Panc1 (cell line): ENCODE data around the gene BABAM2. TPM values are rescaled to one million over a fixed set of nuclear protein-coding genes. Genes with fewer than 3 reads are reported as not detected.

Source experiments
- ATAC-seq: fragments of 200-7000 bp; cut with Tn5 transposase; 2 replicates; pipeline ENCODE4 v1.9.1; 2020; ENCODE audit warnings: mild to moderate bottlenecking, moderate library complexity
- BruUV-seq: library from RNA; stranded (reverse); fragments of 400-500 nt; replicated peaks from 2 replicates; lab custom pipeline; 2021; lab: Mats Ljungman, UMichigan
- CTCF ChIA-PET: fragments of 300-600 bp; sonication (Branson Sonifier 250); formaldehyde crosslinking; loops from one replicate; lab custom pipeline; 2022; ENCODE audit warnings: antibody characterized with exemption; lab: Charles Lee
- POLR2A ChIA-PET: fragments of 300-600 bp; sonication (Branson Sonifier 250); formaldehyde crosslinking; loops from one replicate; lab custom pipeline; 2022; ENCODE audit warnings: antibody characterized with exemption; lab: Charles Lee
- DNase-seq: peaks from one replicate; pipeline ENCODE4 v3.0.0-alpha.2; 2010; ENCODE audit warnings: low read depth, low spot score
- H3K27ac ChIP-seq: 2 replicates; pipeline ENCODE4 v1.5.1; 2011; ENCODE audit warnings: mild to moderate bottlenecking, low read length, inconsistent platforms
- H3K27me3 ChIP-seq: fragments of 200-500 bp; sonication (Bioruptor generic); 2 replicates; pipeline ENCODE4 v1.6.0; 2014; ENCODE audit warnings: low read length, inconsistent platforms; ENCODE audit not compliant: control insufficient read depth, insufficient read depth
- H3K36me3 ChIP-seq: fragments of 200-500 bp; sonication (Bioruptor generic); 2 replicates; pipeline ENCODE4 v1.5.1; 2014; ENCODE audit warnings: inconsistent platforms, mild to moderate bottlenecking, low read length, moderate library complexity; ENCODE audit not compliant: control insufficient read depth, insufficient read depth
- H3K4me1 ChIP-seq: 2 replicates; pipeline ENCODE4 v1.5.1; 2011; ENCODE audit warnings: inconsistent platforms, mild to moderate bottlenecking, low read length, moderate library complexity; ENCODE audit not compliant: control insufficient read depth, insufficient read depth
- H3K4me3 ChIP-seq, 2 experiments: 2 replicates each; pipeline ENCODE4 v1.5.1; 2011 to 2012; ENCODE audit warnings: low read depth in 2 of 2, low read length in 2 of 2, mild to moderate bottlenecking in 2 of 2, inconsistent platforms in 1 of 2, moderate library complexity in 1 of 2
- H3K9me3 ChIP-seq: fragments of 200-500 bp; sonication (Bioruptor generic); 2 replicates; pipeline ENCODE4 v1.5.1; 2014; ENCODE audit warnings: low read depth, mild to moderate bottlenecking, inconsistent platforms, low read length, moderate library complexity; ENCODE audit not compliant: control insufficient read depth, insufficient read depth
- POLR2AphosphoS5 ChIP-seq: IDR thresholded peaks from 2 replicates; pipeline ENCODE4 v1.6.1; 2012; ENCODE audit warnings: mild to moderate bottlenecking, low read depth, low read length, moderate library complexity
- SIN3A ChIP-seq: IDR thresholded peaks from 2 replicates; pipeline ENCODE4 v1.6.1; 2012; ENCODE audit warnings: low read depth, mild to moderate bottlenecking, low read length, moderate library complexity, borderline replicate concordance; ENCODE audit not compliant: insufficient read depth
- TCF7L2 ChIP-seq: IDR thresholded peaks from 2 replicates; pipeline ENCODE4 v1.6.1; 2011; ENCODE audit warnings: mild to moderate bottlenecking, low read depth, low read length, inconsistent platforms
- in situ Hi-C: cut with HindIII; loops from 2 replicates; pipeline ENCODE4 v1.10.0; 2016; ENCODE audit warnings: low sequenced_read_pairs, low pct_unique_long_range_greater_than_20kb
- intact Hi-C: fragments of 100-400 bp; cut with micrococcal nuclease; formaldehyde crosslinking; loops from one replicate; pipeline ENCODE4 v1.10.0; 2022; ENCODE audit not compliant: unreplicated experiment
- total RNA-seq: library from RNA; stranded (reverse); gene quantifications from one replicate; pipeline ENCODE4 v1.2.1, GENCODE V29; 2021; ENCODE audit not compliant: unreplicated experiment
- TF ChIP-seq, protein P1 (sequence below), 2 experiments: IDR thresholded peaks; 2 replicates each; pipeline ENCODE4 v1.6.1; 2011 to 2012; ENCODE audit warnings: low read depth in 2 of 2, control low read depth in 1 of 2, low read length in 1 of 2, mild to moderate bottlenecking in 1 of 2, moderate library complexity in 1 of 2; ENCODE audit not compliant: insufficient read depth in 1 of 2
- TF ChIP-seq, protein P2 (sequence below): fragments of 450-650 bp; IDR thresholded peaks from 2 replicates; pipeline ENCODE4 v1.5.1; 2017; ENCODE audit warnings: mild to moderate bottlenecking

The BABAM2 gene
- total RNA-seq, 1 experiment from 2014 or later: 31.2 TPM

DNA sequence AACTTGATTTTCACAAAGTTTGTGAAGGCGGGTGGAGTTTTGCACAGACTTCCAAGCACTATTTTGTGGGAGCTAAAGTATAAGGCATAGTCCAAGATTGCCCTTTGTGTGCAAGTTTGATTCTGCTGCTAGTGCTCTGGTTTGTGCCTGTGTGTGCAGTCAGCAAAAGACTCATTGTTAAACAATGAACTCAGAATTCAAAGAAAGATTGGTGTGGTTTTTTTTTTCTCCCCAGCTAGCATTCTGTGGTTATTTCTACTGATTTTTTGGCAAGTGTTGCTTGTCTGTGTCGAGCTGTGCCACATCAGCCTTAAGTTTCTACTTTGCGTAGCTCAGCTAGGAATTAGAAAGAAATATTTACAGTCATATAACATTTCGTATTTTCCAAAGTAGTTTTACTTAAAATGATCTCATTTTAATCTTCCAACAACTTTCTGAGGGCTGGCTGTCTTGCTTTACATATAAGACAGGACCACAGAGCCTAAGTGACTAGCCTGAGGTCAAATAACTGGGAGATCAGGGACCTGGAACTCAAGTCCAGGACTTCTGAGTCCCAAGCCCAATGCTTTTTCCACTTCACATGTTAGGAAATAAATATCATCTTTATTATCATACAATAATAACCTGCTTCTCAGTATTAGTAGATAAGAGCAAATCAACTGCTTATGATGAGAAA is 69.8 kb downstream of the BABAM2 start:
- H3K4me1 ChIP-seq: peaks cover 2% of the 10 kb centered on the region
- H3K4me3 ChIP-seq: no peak overlapping the region
- DNase-seq: no peak
- H3K36me3 ChIP-seq: no peaks in the 10 kb centered on the region
- ATAC-seq: no peak
- no peaks in the 10 kb centered on the region for H3K9me3 ChIP-seq
- no peak for TF ChIP-seq TCF7L2
- no peak for TF ChIP-seq SIN3A
- TF ChIP-seq, protein P1, sequence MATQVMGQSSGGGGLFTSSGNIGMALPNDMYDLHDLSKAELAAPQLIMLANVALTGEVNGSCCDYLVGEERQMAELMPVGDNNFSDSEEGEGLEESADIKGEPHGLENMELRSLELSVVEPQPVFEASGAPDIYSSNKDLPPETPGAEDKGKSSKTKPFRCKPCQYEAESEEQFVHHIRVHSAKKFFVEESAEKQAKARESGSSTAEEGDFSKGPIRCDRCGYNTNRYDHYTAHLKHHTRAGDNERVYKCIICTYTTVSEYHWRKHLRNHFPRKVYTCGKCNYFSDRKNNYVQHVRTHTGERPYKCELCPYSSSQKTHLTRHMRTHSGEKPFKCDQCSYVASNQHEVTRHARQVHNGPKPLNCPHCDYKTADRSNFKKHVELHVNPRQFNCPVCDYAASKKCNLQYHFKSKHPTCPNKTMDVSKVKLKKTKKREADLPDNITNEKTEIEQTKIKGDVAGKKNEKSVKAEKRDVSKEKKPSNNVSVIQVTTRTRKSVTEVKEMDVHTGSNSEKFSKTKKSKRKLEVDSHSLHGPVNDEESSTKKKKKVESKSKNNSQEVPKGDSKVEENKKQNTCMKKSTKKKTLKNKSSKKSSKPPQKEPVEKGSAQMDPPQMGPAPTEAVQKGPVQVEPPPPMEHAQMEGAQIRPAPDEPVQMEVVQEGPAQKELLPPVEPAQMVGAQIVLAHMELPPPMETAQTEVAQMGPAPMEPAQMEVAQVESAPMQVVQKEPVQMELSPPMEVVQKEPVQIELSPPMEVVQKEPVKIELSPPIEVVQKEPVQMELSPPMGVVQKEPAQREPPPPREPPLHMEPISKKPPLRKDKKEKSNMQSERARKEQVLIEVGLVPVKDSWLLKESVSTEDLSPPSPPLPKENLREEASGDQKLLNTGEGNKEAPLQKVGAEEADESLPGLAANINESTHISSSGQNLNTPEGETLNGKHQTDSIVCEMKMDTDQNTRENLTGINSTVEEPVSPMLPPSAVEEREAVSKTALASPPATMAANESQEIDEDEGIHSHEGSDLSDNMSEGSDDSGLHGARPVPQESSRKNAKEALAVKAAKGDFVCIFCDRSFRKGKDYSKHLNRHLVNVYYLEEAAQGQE (IDR thresholded peaks at IDR 0.05; ENCODE audit: insufficient read depth in 1 of 2, low read depth in 2 of 2, low read length in 1 of 2): no peak
- TF ChIP-seq, protein P2, sequence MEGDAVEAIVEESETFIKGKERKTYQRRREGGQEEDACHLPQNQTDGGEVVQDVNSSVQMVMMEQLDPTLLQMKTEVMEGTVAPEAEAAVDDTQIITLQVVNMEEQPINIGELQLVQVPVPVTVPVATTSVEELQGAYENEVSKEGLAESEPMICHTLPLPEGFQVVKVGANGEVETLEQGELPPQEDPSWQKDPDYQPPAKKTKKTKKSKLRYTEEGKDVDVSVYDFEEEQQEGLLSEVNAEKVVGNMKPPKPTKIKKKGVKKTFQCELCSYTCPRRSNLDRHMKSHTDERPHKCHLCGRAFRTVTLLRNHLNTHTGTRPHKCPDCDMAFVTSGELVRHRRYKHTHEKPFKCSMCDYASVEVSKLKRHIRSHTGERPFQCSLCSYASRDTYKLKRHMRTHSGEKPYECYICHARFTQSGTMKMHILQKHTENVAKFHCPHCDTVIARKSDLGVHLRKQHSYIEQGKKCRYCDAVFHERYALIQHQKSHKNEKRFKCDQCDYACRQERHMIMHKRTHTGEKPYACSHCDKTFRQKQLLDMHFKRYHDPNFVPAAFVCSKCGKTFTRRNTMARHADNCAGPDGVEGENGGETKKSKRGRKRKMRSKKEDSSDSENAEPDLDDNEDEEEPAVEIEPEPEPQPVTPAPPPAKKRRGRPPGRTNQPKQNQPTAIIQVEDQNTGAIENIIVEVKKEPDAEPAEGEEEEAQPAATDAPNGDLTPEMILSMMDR: no peak
- TF ChIP-seq POLR2AphosphoS5: no peak
- intact Hi-C loops (no loop called here), in situ Hi-C loops (no loop called here)
- ChIA-PET POLR2A (no interaction called here), CTCF (interaction anchor here (0.5 kb wide), 1 partner anchor 196 kb away, joined by 3 read pairs; no protein-coding TSS in a partner anchor)
- BruUV-seq: no TSS peak
- no peaks in the 10 kb centered on the region for H3K27me3 ChIP-seq
- H3K27ac ChIP-seq: no peak overlapping the region

DNA sequence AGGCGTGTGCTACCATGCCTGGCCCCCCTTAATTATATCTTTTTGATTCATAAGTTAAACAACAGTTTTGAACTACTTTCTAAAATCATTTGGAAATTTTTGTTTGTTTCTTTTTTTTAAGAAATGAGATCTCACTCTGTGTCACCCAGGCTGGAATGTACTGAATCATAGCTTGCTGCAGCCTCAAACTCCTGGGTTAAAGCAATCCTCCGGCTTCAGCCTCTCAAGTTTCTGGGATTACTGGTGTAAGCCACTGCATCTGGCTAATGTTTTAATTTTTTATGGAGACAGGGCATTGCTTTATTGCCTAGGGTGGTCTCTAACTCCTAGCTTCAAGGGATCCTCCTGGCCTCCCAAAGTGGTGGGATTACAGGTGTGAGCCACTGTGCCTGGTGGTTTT is 71.5 kb downstream of the BABAM2 start:
- DNase-seq: no peak
- H3K4me1 ChIP-seq: no peaks in the 10 kb centered on the region
- H3K36me3 ChIP-seq: no peaks in the 10 kb centered on the region
- H3K4me3 ChIP-seq: no peak overlapping the region
- ChIA-PET CTCF (interaction anchor here (0.6 kb wide), 1 partner anchor 313 kb away, joined by 6 read pairs; no protein-coding TSS in a partner anchor), POLR2A (no interaction called here)
- ATAC-seq: no peak
- TF ChIP-seq SIN3A (no peak), TCF7L2 (no peak), POLR2AphosphoS5 (no peak)
- TF ChIP-seq, protein P1 (IDR thresholded peaks at IDR 0.05; ENCODE audit: insufficient read depth in 1 of 2, low read depth in 2 of 2, low read length in 1 of 2): no peak
- TF ChIP-seq, protein P2: no peak
- in situ Hi-C loops (no loop called here), intact Hi-C loops (no loop called here)
- no peaks in the 10 kb centered on the region for H3K9me3 ChIP-seq
- H3K27me3 ChIP-seq: no peaks in the 10 kb centered on the region
- no peak overlapping the region for H3K27ac ChIP-seq
- no TSS peak for BruUV-seq
